Lower leg skin (tissue), 4 donors: ENCODE data around the gene CLEC2L. TPM values are rescaled to one million over a fixed set of nuclear protein-coding genes. Genes with fewer than 3 reads are reported as not detected.

Experiments used
- DNase-seq, 2 donors: peaks; one replicate each; pipeline ENCODE4 v3.0.0-alpha.2; 2019; ENCODE audit warnings: low spot score in 2 of 2
- H3K4me3 ChIP-seq: fragments of 200-600 bp; sonication (generic); 2 replicates; pipeline ENCODE4 v1.5.1; 2017; ENCODE audit warnings: mild to moderate bottlenecking, low read depth; ENCODE audit not compliant: poor library complexity, severe bottlenecking
- POLR2A ChIP-seq, 2 donors: fragments of 450-650 bp; IDR thresholded peaks; one replicate each; pipeline ENCODE4 v1.6.1; 2016 to 2017; ENCODE audit warnings: antibody characterized with exemption in 2 of 2, mild to moderate bottlenecking in 1 of 2, moderate library complexity in 1 of 2
- WGBS, 2 donors: methylation state at CpG; one replicate each; pipeline ENCODE4 v1.1.5; 2018; 5-methylcytosine and 5-hydroxymethylcytosine counted together
- intact Hi-C: fragments of 100-400 bp; cut with DNase I; formaldehyde crosslinking; loops from one replicate; pipeline ENCODE4 v1.15.0; 2023; ENCODE audit warnings: low total_unique reads
- total RNA-seq, 4 donors: library from RNA; depleted of rRNA; stranded (reverse); fragments of >200 nt; gene quantifications; one replicate each; pipeline ENCODE4 v1.1.0, GENCODE V29; 2016
- TF ChIP-seq, protein P1 (sequence below), 3 donors: fragments of 450-650 bp; IDR thresholded peaks; one replicate each; pipeline ENCODE4 v1.5.1; 2016; ENCODE audit warnings: antibody characterized with exemption in 3 of 3, mild to moderate bottlenecking in 3 of 3, moderate library complexity in 2 of 3

CLEC2L gene
- total RNA-seq, result not detected

GRCh38 chr7:139523199-139523941 is at the start of gene CLEC2L:
CLEC2L (plus strand) TSS chr7:139523685; CDS start chr7:139523928, 243 bp downstream.
- TF ChIP-seq, protein P1, sequence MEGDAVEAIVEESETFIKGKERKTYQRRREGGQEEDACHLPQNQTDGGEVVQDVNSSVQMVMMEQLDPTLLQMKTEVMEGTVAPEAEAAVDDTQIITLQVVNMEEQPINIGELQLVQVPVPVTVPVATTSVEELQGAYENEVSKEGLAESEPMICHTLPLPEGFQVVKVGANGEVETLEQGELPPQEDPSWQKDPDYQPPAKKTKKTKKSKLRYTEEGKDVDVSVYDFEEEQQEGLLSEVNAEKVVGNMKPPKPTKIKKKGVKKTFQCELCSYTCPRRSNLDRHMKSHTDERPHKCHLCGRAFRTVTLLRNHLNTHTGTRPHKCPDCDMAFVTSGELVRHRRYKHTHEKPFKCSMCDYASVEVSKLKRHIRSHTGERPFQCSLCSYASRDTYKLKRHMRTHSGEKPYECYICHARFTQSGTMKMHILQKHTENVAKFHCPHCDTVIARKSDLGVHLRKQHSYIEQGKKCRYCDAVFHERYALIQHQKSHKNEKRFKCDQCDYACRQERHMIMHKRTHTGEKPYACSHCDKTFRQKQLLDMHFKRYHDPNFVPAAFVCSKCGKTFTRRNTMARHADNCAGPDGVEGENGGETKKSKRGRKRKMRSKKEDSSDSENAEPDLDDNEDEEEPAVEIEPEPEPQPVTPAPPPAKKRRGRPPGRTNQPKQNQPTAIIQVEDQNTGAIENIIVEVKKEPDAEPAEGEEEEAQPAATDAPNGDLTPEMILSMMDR (IDR thresholded peaks at IDR 0.05), result no peak
- TF ChIP-seq POLR2A (IDR thresholded peaks at IDR 0.05), result no peak
- WGBS, 2 donors, result 3 to 8% methylated on average over 11 to 50 of the region's 75 CpGs
- intact Hi-C loops, result no loop called here
- no peak for DNase-seq
- H3K4me3 ChIP-seq, result no peak within 1 kb of the TSS

DNA sequence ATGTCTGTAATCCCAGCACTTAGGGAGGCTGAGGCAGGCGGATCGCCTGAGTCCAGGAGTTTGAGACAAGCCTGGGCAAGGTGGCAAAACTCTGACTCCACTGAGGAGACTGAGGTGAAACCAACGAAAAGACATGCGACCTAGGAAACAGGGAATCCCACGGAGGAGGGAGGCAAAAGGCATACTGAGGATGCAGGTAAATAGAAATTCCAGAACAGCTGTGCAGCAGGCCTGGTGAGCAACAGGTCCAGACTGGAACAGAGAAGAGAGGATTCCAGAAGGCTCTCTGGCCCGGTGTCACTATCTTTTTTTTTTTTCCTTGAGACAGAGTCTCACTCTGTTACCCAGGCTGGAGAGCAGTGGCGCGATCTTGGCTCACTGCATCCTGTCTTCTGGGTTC is 47.3 kb upstream of the CLEC2L start:
- 68 to 72% methylated on average over 8 of the region's 8 CpGs for WGBS, 2 donors
- TF ChIP-seq POLR2A (IDR thresholded peaks at IDR 0.05), result no peak
- TF ChIP-seq, protein P1 (IDR thresholded peaks at IDR 0.05), result no peak
- H3K4me3 ChIP-seq, result no peak overlapping the region
- intact Hi-C loops, result no loop called here
- DNase-seq, result no peak

DNA sequence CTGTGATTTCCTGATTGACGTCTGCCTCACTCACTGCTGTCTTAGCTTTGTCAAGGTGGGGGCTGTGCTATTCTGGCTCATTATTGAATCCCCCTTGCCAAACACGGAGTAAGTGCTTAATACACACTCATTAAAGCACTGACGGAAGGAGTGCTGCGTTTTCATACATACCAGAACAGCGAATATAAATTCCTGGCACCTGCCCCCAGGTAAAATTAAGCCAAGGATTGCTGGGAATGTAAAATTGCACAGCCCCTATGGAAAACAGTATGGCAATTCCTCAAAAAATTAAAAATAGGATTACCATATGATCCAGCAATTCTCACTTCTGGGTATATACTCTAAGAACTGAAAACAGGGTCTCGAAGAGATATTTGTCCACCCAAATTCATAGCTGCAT is 46.6 kb upstream of the CLEC2L start:
- TF ChIP-seq POLR2A (IDR thresholded peaks at IDR 0.05), result no peak
- TF ChIP-seq, protein P1 (IDR thresholded peaks at IDR 0.05), result no peak
- no peak for DNase-seq
- no peak overlapping the region for H3K4me3 ChIP-seq
- WGBS, 2 donors, result 68 to 72% methylated on average over 6 of the region's 6 CpGs
- intact Hi-C loops, result no loop called here

GRCh38 chr7:139479620-139480019 is 43.9 kb upstream of the CLEC2L start:
- no peak for DNase-seq
- 49% methylated on average over 3 to 4 of the region's 4 CpGs for WGBS, 2 donors
- TF ChIP-seq POLR2A (IDR thresholded peaks at IDR 0.05), result no peak
- TF ChIP-seq, protein P1 (IDR thresholded peaks at IDR 0.05), result no peak
- no peak overlapping the region for H3K4me3 ChIP-seq
- intact Hi-C loops, result loop anchor here (10.0 kb wide), 1 partner anchor 45 kb away; no protein-coding TSS in a partner anchor

DNA sequence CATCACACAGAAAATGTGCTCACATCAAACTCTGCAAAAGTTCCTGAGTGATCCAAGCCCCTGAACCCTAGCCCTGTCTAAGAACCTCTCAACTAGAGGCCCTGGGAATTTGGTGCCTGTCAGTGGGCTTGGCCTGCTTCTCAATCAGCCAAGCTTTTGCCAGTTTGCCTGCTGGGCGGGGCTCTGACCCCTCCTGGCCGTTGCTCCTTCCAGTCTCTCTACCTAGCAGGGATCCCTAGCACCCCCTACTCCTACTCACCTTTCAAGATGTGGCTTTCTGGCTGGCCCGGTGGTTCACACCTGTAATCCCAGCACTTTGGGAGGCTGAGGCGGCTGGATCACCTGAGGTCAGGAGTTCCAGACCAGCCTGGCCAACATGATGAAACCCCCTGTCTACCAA is 42.1 kb upstream of the CLEC2L start:
- TF ChIP-seq, protein P1 (IDR thresholded peaks at IDR 0.05), result no peak
- no peak for TF ChIP-seq POLR2A (IDR thresholded peaks at IDR 0.05)
- 76 to 78% methylated on average over 4 of the region's 4 CpGs for WGBS, 2 donors
- DNase-seq, result no peak
- intact Hi-C loops, result loop anchor here (10.0 kb wide), 1 partner anchor 47 kb away; no protein-coding TSS in a partner anchor
- no peak overlapping the region for H3K4me3 ChIP-seq
